ENCODE results near the gene GSTO2. TPM values are rescaled to one million over a fixed set of nuclear protein-coding genes. Genes with fewer than 3 reads are reported as not detected.

The GSTO2 gene
- total and polyA plus RNA-seq, 10 donors, result 0.32 to 1.4 (median 0.91) TPM

- H3K4me1 ChIP-seq, result peaks cover 5 to 53% (median 26%) of the 10 kb centered on the region in 6 donors
- intact Hi-C loops (cut with DNase I; ENCODE audit: low total_unique reads), result no loop called here
- peaks cover 0 to 16% (median 0%) of the 10 kb centered on the region in 7 donors for H3K27me3 ChIP-seq (replicated peaks in 1 of 7)
- TF ChIP-seq POLR2AphosphoS5 (IDR thresholded peaks at IDR 0.05), result peak in 2 of 3 donors; percentile 60 to 61
- no peak for TF ChIP-seq POLR2A (IDR thresholded peaks at IDR 0.05)
- no peak for TF ChIP-seq CTCF (IDR thresholded peaks at IDR 0.05 in 8 of 11, conservative IDR thresholded peaks at IDR 0.05 in 3 of 11)
- H3K27ac ChIP-seq, result peak overlapping the region in 7 of 8 donors; percentile 54 to 76 (median 60)
- H3K36me3 ChIP-seq, result no peaks in the 10 kb centered on the region
- no peak overlapping the region for H3K4me3 ChIP-seq
- H3K9me3 ChIP-seq, result peaks cover 0 to 4% (median 0%) of the 10 kb centered on the region in 8 donors
- WGBS, 5 donors, result 55 to 74% (median 71%) methylated on average over 6 to 7 of the region's 7 CpGs
- no peak for DNase-seq
Measured at GRCh38 chr10:104300736-104301292, 31.8 kb downstream of the GSTO2 start.

- peaks cover 5 to 66% (median 28%) of the 10 kb centered on the region in 6 donors for H3K4me1 ChIP-seq
Measured at GRCh38 chr10:104301907-104302690, 33.1 kb downstream of the GSTO2 start.

GRCh38 chr10:104303594-104304355, 34.8 kb downstream of the GSTO2 start:
- Histone ChIP-seq H3K36me3 (peaks cover 0 to 11% (median 0%) of the 10 kb centered on the region in 6 donors), H3K4me1 (peaks cover 8 to 82% (median 41%) of the 10 kb centered on the region in 6 donors), H3K9me3 (peaks cover 0 to 4% (median 0%) of the 10 kb centered on the region in 8 donors), H3K27ac (peak overlapping the region in 3 of 8 donors; percentile 11 to 47 (median 15)), H3K4me3 (no peak overlapping the region), H3K27me3 (replicated peaks in 1 of 7) (peaks cover 0 to 16% (median 0%) of the 10 kb centered on the region in 7 donors)
- intact Hi-C loops (cut with DNase I; ENCODE audit: low total_unique reads), result loop anchor here (2.0 kb wide), 1 partner anchor 47 kb away; no protein-coding TSS in a partner anchor
- DNase-seq, result no peak
- WGBS, 5 donors, result 39 to 48% (median 46%) methylated on average over 2 of the region's 2 CpGs
- TF ChIP-seq CTCF (IDR thresholded peaks at IDR 0.05 in 8 of 11, conservative IDR thresholded peaks at IDR 0.05 in 3 of 11) (no peak), POLR2AphosphoS5 (IDR thresholded peaks at IDR 0.05) (no peak), POLR2A (IDR thresholded peaks at IDR 0.05) (no peak)

More at GRCh38 chr10:104301907-104302690, 33.1 kb downstream of the GSTO2 start:
- Histone ChIP-seq H3K27me3 (replicated peaks in 1 of 7) (peaks cover 0 to 16% (median 0%) of the 10 kb centered on the region in 7 donors), H3K36me3 (no peaks in the 10 kb centered on the region), H3K27ac (no peak overlapping the region), H3K9me3 (peaks cover 0 to 4% (median 0%) of the 10 kb centered on the region in 8 donors), H3K4me3 (no peak overlapping the region)
- WGBS, 5 donors, result 68 to 82% (median 72%) methylated on average over 3 of the region's 3 CpGs
- intact Hi-C loops (cut with DNase I; ENCODE audit: low total_unique reads), result no loop called here
- no peak for DNase-seq
- no peak for TF ChIP-seq CTCF (IDR thresholded peaks at IDR 0.05 in 8 of 11, conservative IDR thresholded peaks at IDR 0.05 in 3 of 11)
- no peak for TF ChIP-seq POLR2AphosphoS5 (IDR thresholded peaks at IDR 0.05)
- no peak for TF ChIP-seq POLR2A (IDR thresholded peaks at IDR 0.05)
